ENCODE data around the gene FSTL4. TPM values are rescaled to one million over a fixed set of nuclear protein-coding genes. Genes with fewer than 3 reads are reported as not detected.

FSTL4 gene
- total and polyA plus RNA-seq, 2 of the 4 experiments (the other 2 are of a cell fraction), result 0.18 TPM; not detected in 1

DNA sequence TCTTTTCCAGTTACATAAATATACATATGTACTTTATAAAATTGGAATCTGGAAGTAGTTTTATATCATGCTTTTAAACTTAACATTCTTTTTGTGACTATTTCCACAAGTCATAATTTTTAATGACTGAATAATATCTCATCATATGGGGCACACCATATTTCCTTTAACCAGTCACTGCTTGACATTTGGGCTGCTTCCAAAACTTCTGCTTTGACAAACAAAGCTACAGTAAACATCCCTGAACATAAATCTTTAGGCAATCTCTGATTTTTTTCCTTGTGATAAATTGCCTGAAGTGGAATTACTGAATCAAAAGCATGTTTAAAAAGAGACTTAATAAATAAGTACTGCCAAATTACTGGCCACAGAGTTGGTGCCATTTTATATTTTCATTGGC, 178.0 kb downstream of the FSTL4 start:
- no peak overlapping the region for H3K23ac ChIP-seq (ENCODE audit: low read depth, low read length)
- H3K9ac ChIP-seq (ENCODE audit: low read depth, low read length), result no peak overlapping the region
- H3K4me2 ChIP-seq (ENCODE audit: low read depth, low read length), result no peak overlapping the region
- H4K20me1 ChIP-seq (ENCODE audit: insufficient read depth, low read length), result no peaks in the 10 kb centered on the region
- H3K9me3 ChIP-seq (ENCODE audit: control insufficient read depth, insufficient read depth, low read length), result no peaks in the 10 kb centered on the region
- POLR2A ChIA-PET (ENCODE audit: unreplicated experiment), result no interaction called here
- no peak overlapping the region for H2BK120ac ChIP-seq (ENCODE audit: low read depth, low read length)
- no peak overlapping the region for H4K91ac ChIP-seq (ENCODE audit: insufficient read depth, low read depth, low read length)
- no peak overlapping the region for H4K5ac ChIP-seq (ENCODE audit: low read depth, low read length)
- CTCF ChIA-PET, result interaction anchor here (1.2 kb wide), 1 partner anchor 11 kb away, joined by 3 read pairs; no protein-coding TSS in a partner anchor
- H3K56ac ChIP-seq (ENCODE audit: extremely low read depth, insufficient read depth, low read length), result no peak overlapping the region
- H3K9me1 ChIP-seq (ENCODE audit: insufficient read depth, low read length), result no peaks in the 10 kb centered on the region
- dilution Hi-C loops (cut with HindIII; ENCODE audit: low sequenced_read_pairs, unreplicated experiment) (no loop called here), intact Hi-C loops (cut with micrococcal nuclease) (no loop called here), in situ Hi-C loops (cut with MboI; ENCODE audit: low sequenced_read_pairs) (no loop called here)
- H3K79me1 ChIP-seq (ENCODE audit: low read depth in 1 of 2, low read length in 2 of 2), result no peaks in the 10 kb centered on the region
- H3K36me3 ChIP-seq (ENCODE audit: control insufficient read depth, insufficient read depth, low read length), result no peaks in the 10 kb centered on the region
- no peak overlapping the region for H3K14ac ChIP-seq (replicated peaks; ENCODE audit: low read depth, low read length)
- no peak overlapping the region for H2BK15ac ChIP-seq (ENCODE audit: low read depth, low read length)
- peaks cover 2% of the 10 kb centered on the region; the same call in 1 of the 2 replicates for H3K27me3 ChIP-seq (ENCODE audit: control insufficient read depth, insufficient read depth, low read length)
- ATAC-seq (ENCODE audit: low read depth), result no peak
- no peak overlapping the region for H3K27ac ChIP-seq (ENCODE audit: insufficient read depth, low read length)
- no peak for DNase-seq
- no peak overlapping the region for H2BK5ac ChIP-seq (ENCODE audit: low read depth, low read length, poor library complexity, severe bottlenecking)
- H3K4me3 ChIP-seq (ENCODE audit: insufficient read depth, low read depth, low read length), result no peak overlapping the region
- no peak overlapping the region for H2AK5ac ChIP-seq (ENCODE audit: low read depth, low read length)
- H2AK9ac ChIP-seq (replicated peaks; ENCODE audit: low read depth, low read length, poor library complexity), result no peak overlapping the region
- no peak overlapping the region for H2AFZ ChIP-seq (replicated peaks; ENCODE audit: low read length, poor library complexity)
- no peak overlapping the region for H3K18ac ChIP-seq (ENCODE audit: low read depth, low read length)
- no TSS peak for BruUV-seq (replicated peaks)
- H3K4ac ChIP-seq (ENCODE audit: low read depth, low read length), result no peak overlapping the region
- H3K4me1 ChIP-seq (ENCODE audit: control insufficient read depth, insufficient read depth, low read length), result no peaks in the 10 kb centered on the region
- H2BK20ac ChIP-seq (ENCODE audit: low read depth, low read length), result no peak overlapping the region
- TF ChIP-seq CHD1 (IDR thresholded peaks at IDR 0.05; ENCODE audit: low read depth, low read length) (no peak), MXI1 (IDR thresholded peaks at IDR 0.05; ENCODE audit: borderline replicate concordance, low read depth, low read length) (no peak), CEBPB (IDR thresholded peaks at IDR 0.05; ENCODE audit: low read depth, low read length) (no peak), RFX5 (IDR thresholded peaks at IDR 0.05; ENCODE audit: low read depth, low read length) (no peak), RCOR1 (IDR thresholded peaks at IDR 0.05; ENCODE audit: insufficient replicate concordance, low read length) (no peak), FOS (IDR thresholded peaks at IDR 0.05; ENCODE audit: low read depth, low read length) (no peak), NFE2L2 (IDR thresholded peaks at IDR 0.05; ENCODE audit: low read depth, low read length) (no peak), MAZ (IDR thresholded peaks at IDR 0.05; ENCODE audit: borderline replicate concordance, low read depth, low read length) (no peak), RAD21 (IDR thresholded peaks at IDR 0.05; ENCODE audit: low read length) (no peak), MAFK (IDR thresholded peaks at IDR 0.05; ENCODE audit: low read depth, low read length) (no peak), POLR2A (IDR thresholded peaks at IDR 0.05; ENCODE audit: low read depth, low read length) (no peak), BHLHE40 (IDR thresholded peaks at IDR 0.05; ENCODE audit: low read depth, low read length) (no peak), SMC3 (IDR thresholded peaks at IDR 0.05; ENCODE audit: low read depth, low read length) (no peak)
- TF ChIP-seq, protein P1, sequence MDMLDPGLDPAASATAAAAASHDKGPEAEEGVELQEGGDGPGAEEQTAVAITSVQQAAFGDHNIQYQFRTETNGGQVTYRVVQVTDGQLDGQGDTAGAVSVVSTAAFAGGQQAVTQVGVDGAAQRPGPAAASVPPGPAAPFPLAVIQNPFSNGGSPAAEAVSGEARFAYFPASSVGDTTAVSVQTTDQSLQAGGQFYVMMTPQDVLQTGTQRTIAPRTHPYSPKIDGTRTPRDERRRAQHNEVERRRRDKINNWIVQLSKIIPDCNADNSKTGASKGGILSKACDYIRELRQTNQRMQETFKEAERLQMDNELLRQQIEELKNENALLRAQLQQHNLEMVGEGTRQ (IDR thresholded peaks at IDR 0.05; ENCODE audit: low read depth, low read length), result no peak
- TF ChIP-seq, protein P2, sequence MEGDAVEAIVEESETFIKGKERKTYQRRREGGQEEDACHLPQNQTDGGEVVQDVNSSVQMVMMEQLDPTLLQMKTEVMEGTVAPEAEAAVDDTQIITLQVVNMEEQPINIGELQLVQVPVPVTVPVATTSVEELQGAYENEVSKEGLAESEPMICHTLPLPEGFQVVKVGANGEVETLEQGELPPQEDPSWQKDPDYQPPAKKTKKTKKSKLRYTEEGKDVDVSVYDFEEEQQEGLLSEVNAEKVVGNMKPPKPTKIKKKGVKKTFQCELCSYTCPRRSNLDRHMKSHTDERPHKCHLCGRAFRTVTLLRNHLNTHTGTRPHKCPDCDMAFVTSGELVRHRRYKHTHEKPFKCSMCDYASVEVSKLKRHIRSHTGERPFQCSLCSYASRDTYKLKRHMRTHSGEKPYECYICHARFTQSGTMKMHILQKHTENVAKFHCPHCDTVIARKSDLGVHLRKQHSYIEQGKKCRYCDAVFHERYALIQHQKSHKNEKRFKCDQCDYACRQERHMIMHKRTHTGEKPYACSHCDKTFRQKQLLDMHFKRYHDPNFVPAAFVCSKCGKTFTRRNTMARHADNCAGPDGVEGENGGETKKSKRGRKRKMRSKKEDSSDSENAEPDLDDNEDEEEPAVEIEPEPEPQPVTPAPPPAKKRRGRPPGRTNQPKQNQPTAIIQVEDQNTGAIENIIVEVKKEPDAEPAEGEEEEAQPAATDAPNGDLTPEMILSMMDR (conservative IDR thresholded peaks at IDR 0.05; ENCODE audit: low read depth, low read length), result no peak
- TF ChIP-seq, protein P3, sequence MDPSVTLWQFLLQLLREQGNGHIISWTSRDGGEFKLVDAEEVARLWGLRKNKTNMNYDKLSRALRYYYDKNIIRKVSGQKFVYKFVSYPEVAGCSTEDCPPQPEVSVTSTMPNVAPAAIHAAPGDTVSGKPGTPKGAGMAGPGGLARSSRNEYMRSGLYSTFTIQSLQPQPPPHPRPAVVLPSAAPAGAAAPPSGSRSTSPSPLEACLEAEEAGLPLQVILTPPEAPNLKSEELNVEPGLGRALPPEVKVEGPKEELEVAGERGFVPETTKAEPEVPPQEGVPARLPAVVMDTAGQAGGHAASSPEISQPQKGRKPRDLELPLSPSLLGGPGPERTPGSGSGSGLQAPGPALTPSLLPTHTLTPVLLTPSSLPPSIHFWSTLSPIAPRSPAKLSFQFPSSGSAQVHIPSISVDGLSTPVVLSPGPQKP (IDR thresholded peaks at IDR 0.05; ENCODE audit: borderline replicate concordance, low read depth, low read length), result no peak
- no peak overlapping the region for H4K8ac ChIP-seq (ENCODE audit: low read depth in 2 of 2, low read length in 2 of 2)

Data from IMR-90 (cell line).